ENCODE results near the gene IMP4. TPM values are rescaled to one million over a fixed set of nuclear protein-coding genes. Genes with fewer than 3 reads are reported as not detected.

The IMP4 gene
- total and polyA plus RNA-seq, 2 of the 13 experiments (the other 11 are each of a cell fraction or from before 2014, with no cell fraction given): 142 to 158 TPM

GRCh38 chr2:130342533-130343275, at the start of gene IMP4 (continued):
- TF ChIP-seq IRF1 (CRISPR knock-in tag; IDR thresholded peaks at IDR 0.05; ENCODE audit: low read depth) (0 out of 2 replicates have a peak, but pooled peaks have one; percentile 67), ZC3H4 (CRISPR knock-in tag; IDR thresholded peaks at IDR 0.05; ENCODE audit: borderline replicate concordance) (no peak), NR2F6 (IDR thresholded peaks at IDR 0.05) (no peak), NR2F6 (CRISPR knock-in tag; IDR thresholded peaks at IDR 0.05) (0 out of 2 replicates have a peak, but pooled peaks have one; percentile 2), TCF12 (IDR thresholded peaks at IDR 0.05) (no peak), TCF12 (CRISPR knock-in tag; IDR thresholded peaks at IDR 0.05) (peak; percentile 84; the same call in 1 of the 2 replicates), ZFP62 (CRISPR knock-in tag; IDR thresholded peaks at IDR 0.05) (no peak), GABPA (IDR thresholded peaks at IDR 0.05; ENCODE audit: low read depth, low read length) (peak; percentile 76), GABPA (CRISPR knock-in tag; IDR thresholded peaks at IDR 0.05; ENCODE audit: low read depth) (peak; percentile 93), ZNF33B (CRISPR knock-in tag; IDR thresholded peaks at IDR 0.05) (0 out of 2 replicates have a peak, but pooled peaks have one; percentile 45), CENPX (CRISPR knock-in tag; IDR thresholded peaks at IDR 0.05) (no peak), MXI1 (IDR thresholded peaks at IDR 0.05; ENCODE audit: borderline replicate concordance, low read depth, low read length) (peak; percentile 99), ARNT2 (CRISPR knock-in tag; IDR thresholded peaks at IDR 0.05; ENCODE audit: low read depth) (peak; percentile 73; the same call in 1 of the 2 replicates), NKX3-1 (CRISPR knock-in tag; IDR thresholded peaks at IDR 0.05) (peak; percentile 34; the same call in 1 of the 2 replicates)
- TF ChIP-seq, protein P1, sequence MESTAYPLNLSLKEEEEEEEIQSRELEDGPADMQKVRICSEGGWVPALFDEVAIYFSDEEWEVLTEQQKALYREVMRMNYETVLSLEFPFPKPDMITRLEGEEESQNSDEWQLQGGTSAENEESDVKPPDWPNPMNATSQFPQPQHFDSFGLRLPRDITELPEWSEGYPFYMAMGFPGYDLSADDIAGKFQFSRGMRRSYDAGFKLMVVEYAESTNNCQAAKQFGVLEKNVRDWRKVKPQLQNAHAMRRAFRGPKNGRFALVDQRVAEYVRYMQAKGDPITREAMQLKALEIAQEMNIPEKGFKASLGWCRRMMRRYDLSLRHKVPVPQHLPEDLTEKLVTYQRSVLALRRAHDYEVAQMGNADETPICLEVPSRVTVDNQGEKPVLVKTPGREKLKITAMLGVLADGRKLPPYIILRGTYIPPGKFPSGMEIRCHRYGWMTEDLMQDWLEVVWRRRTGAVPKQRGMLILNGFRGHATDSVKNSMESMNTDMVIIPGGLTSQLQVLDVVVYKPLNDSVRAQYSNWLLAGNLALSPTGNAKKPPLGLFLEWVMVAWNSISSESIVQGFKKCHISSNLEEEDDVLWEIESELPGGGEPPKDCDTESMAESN (CRISPR knock-in tag; conservative IDR thresholded peaks at IDR 0.05): peak; percentile 7
- TF ChIP-seq, protein P2, sequence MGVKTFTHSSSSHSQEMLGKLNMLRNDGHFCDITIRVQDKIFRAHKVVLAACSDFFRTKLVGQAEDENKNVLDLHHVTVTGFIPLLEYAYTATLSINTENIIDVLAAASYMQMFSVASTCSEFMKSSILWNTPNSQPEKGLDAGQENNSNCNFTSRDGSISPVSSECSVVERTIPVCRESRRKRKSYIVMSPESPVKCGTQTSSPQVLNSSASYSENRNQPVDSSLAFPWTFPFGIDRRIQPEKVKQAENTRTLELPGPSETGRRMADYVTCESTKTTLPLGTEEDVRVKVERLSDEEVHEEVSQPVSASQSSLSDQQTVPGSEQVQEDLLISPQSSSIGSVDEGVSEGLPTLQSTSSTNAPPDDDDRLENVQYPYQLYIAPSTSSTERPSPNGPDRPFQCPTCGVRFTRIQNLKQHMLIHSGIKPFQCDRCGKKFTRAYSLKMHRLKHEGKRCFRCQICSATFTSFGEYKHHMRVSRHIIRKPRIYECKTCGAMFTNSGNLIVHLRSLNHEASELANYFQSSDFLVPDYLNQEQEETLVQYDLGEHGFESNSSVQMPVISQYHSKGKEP (CRISPR knock-in tag; IDR thresholded peaks at IDR 0.05): no peak
- TF ChIP-seq, protein P3, sequence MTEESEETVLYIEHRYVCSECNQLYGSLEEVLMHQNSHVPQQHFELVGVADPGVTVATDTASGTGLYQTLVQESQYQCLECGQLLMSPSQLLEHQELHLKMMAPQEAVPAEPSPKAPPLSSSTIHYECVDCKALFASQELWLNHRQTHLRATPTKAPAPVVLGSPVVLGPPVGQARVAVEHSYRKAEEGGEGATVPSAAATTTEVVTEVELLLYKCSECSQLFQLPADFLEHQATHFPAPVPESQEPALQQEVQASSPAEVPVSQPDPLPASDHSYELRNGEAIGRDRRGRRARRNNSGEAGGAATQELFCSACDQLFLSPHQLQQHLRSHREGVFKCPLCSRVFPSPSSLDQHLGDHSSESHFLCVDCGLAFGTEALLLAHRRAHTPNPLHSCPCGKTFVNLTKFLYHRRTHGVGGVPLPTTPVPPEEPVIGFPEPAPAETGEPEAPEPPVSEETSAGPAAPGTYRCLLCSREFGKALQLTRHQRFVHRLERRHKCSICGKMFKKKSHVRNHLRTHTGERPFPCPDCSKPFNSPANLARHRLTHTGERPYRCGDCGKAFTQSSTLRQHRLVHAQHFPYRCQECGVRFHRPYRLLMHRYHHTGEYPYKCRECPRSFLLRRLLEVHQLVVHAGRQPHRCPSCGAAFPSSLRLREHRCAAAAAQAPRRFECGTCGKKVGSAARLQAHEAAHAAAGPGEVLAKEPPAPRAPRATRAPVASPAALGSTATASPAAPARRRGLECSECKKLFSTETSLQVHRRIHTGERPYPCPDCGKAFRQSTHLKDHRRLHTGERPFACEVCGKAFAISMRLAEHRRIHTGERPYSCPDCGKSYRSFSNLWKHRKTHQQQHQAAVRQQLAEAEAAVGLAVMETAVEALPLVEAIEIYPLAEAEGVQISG (CRISPR knock-in tag; IDR thresholded peaks at IDR 0.05): peak; percentile 96
